ENCODE results near the gene TMEM41B. TPM values are rescaled to one million over a fixed set of nuclear protein-coding genes. Genes with fewer than 3 reads are reported as not detected.
A peak's percentile ranks its signal among the peaks of the same experiment; 100 is the strongest.
"Not testable (repeated sequence)": the region's sequence is repeated elsewhere in the genome, so short reads cannot be mapped to it uniquely, and the experiment has no call there.

The TMEM41B gene
- total RNA-seq: 33.0 TPM

- peak; percentile 96 for DNase-seq
These were observed at the start of gene TMEM41B for GRCh38 chr11:9314291-9315077. TSS of gene TMEM41B (minus strand) at chr11:9314593. CDS start at chr11:9314441, 152 bp downstream.

DNA sequence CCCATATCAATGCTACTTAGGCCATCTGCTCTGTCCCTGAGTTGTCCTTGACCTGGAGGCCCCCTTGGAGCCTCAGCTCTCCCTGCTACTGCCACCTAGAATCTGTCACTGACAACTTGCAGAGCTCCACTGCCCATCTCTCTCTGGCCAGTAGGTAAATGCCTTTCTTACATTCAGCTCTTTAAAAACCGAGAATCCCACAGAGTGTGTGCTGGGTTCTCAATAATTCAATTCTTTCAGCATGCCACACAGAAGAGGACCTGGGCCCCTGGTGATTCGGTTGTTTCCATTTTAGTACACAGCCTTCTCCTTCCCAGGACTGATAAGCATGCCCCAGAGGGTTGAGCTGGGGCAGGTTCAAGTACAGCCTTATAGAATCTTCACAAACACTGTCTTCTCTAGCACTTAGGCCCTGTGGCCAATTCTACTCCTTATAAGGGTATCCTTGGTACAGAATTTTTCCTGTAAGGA, 48.0 kb upstream of the TMEM41B start:
- no peak for DNase-seq

GRCh38 chr11:9360862-9361622, 46.6 kb upstream of the TMEM41B start:
- not testable (repeated sequence) for DNase-seq

GRCh38 chr11:9357041-9357440, 42.6 kb upstream of the TMEM41B start:
- no peak for DNase-seq

GRCh38 chr11:9351321-9351881, 37.0 kb upstream of the TMEM41B start:
- no peak for DNase-seq

GRCh38 chr11:9347779-9348178, 33.4 kb upstream of the TMEM41B start:
- not testable (repeated sequence) for DNase-seq

GRCh38 chr11:9347100-9347499, 32.7 kb upstream of the TMEM41B start:
- DNase-seq: no peak

GRCh38 chr11:9344061-9344680, 29.8 kb upstream of the TMEM41B start:
- no peak for DNase-seq

GRCh38 chr11:9341638-9342178, 27.3 kb upstream of the TMEM41B start:
- no peak for DNase-seq

- DNase-seq: no peak
These were observed 18.3 kb upstream of the TMEM41B start for GRCh38 chr11:9332655-9333054.

- peak; percentile 82 for DNase-seq
These were observed 16.3 kb upstream of the TMEM41B start for GRCh38 chr11:9330387-9331384.

DNA sequence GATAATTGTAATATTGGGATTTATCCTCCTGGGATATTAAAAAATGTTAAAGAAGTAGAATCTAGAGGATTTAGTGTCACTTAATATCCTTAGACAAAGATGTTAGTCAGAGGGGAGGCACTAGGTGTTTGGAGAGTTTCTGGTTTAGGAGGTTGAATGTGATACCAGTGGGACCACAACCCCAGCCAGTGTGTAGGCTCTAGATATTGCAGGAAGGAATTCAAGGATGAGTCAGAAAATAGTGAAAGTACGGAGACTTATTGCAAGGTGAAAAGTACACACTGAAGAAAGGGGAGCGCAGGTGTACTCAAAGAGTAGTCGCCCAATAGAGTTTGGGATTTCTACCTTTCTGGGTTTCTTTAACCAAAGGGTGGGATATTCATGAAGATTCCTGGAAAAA, 5.7 kb upstream of the TMEM41B start:
- DNase-seq: no peak

DNA sequence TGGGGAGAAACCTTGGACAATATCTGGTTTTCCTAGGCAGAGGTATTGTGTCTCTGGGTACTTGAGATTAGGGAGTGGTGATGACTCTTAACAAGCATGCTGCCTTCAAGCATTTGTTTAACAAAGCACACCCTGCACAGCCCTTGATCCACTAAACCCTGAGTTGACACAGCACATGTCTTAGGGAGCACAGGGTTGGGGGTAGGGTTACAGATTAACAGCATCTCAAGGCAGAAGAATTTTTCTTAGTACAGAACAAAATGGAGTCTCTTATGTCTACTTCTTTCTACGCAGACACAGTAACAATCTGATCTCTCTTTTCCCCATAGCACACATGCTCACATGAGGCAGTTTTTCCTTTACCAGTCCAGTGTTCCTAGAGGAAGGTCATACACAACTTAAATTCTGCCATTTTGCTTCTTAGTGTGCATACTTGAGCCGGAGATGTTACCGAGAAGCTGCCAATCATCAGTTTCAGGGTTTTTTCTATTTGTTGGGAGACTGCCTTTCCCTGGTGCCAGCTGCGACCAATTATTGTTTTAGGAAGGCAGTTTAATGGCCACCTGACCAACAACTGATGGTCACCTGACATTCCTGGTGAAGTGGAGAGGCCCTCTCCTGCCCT, 5.1 kb upstream of the TMEM41B start:
- not testable (repeated sequence) for DNase-seq

DNA sequence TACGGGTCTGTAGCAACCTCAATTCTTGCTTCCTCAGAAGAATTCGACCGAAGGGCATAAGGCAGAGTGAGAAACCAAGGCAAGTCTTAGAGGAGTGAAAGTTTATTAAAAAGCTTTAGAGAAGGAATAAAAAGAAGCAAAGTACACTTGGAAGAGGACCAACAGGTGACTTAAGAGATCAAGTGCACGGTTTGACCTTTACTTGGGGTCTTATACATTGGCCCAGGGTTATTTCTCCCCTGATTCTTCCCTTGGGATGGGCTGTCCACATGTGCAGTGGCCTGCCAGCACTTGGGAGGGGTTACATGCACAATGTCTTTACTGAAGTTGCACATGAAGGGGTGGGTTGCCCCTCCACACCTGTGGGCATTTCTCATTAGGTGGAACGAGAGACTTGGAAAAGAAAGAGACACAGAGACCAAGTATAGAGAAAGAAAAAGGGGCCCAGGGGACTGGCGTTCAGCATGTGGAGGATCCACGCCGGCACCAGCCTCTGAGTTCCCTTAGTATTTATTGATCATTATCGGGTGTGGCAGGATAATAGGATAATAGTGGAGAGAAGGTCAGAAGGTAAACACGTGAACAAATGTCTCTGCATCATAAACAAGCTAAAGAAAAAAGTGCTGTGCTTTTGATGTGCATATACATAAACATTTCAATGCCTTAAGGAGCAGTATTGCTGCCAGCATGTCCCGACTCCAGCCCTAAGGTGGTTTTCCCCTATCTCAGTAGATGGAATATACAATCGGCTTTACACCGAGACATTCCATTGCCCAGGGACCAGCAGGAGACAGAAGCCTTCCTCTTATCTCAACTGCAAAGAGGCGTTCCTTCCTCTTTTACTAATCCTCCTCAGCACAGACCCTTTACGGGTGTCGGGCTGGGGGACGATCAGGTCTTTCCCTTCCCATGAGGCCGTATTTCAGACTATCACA, 4.3 kb upstream of the TMEM41B start:
- not testable (repeated sequence) for DNase-seq

GRCh38 chr11:9316334-9316733, 1.9 kb upstream of the TMEM41B start:
- DNase-seq: no peak

DNA sequence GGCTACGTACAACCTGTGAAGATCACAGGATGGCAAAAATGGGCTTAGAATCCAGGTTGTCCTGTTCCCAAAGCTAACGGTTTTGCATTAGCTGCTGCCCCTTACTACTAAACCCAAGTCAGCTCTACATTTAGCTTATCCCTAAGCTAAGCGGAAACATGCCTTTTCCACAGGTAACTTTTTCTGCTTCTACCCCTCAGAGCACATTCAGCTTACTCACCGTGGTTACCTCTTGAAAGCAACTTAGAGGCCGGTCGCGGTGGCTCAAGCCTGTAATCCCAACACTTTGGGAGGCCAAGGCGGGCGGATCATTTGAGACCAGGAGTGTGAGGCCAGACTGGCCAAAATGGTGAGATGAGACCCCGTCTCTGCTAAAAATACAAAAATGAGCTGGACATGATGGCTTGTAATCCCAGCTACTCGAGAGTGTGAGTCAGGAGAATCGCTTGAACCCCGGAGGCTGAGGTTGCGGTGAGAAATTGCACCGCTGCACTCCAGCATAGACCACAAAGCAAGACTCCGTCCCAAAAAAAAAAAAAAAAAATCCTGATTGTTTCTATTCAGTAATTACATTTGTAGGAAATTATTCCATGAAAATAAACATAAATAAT, 790 bp upstream of the TMEM41B start:
- no peak for DNase-seq

DNA sequence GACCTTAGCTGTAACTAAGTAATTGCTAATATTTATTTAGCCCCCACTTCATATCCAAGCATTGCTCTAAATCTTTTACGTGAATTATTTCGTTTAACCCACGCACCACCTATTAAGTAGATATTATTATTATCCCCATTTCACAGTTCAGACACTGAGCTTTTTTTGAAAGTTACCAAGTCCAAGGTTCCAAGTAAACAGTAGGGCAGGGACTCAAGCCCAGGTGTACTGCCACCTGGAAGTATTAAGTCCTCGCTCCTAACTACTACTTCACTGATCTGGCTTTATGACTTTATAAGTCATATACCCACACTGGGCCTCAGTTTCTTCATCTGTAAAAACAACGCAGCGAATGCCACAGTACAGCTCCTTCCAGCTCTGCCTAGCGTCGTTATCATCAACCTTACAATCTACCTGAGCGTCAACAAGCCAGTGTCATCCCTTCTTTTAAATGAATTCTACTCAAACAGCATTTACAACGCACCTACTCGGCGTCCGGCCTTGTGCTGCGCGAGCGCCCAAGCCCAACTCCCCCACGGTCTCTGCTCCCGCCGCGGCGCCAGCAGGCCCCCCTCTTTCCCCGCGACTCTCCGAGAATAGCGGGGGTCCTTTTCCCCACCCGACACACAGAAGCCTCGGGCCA, 624 bp downstream of the TMEM41B start:
- no peak for DNase-seq

DNA sequence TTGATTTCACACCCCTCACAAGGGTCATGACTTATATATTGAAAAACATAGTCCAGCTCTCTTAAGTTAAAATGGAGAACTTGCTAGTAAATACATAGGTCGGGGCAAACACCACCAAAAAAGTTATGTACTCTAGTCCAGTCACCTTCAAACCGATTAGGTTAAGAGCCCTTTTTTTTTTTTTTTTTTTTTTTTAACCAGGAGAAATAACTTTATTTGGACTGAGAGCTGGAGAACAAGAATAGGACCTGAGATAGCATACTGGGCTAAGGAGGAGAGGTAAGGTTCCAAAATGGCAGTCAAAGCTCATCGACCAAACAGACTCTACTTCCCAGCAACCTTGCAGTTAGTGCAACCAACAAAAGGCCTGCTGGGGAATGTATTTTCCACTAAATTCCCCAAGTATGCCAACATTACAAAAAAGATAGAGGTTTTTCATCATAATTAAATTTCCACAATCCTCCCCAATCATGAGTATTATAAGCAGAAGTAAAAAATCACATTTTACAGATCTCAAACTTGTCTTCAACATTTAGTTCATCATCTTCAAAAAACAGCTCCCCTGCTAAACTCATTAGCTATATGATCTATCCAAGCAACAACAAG, 3.8 kb downstream of the TMEM41B start:
- DNase-seq: no peak
